SJCRH30 (cell line): ENCODE data around the gene TMEM59L. TPM values are rescaled to one million over a fixed set of nuclear protein-coding genes. Genes with fewer than 3 reads are reported as not detected.
"Not testable (repeated sequence)": the region's sequence is repeated elsewhere in the genome, so short reads cannot be mapped to it uniquely, and the experiment has no call there.

Experiments used
- DNase-seq, 2 experiments: peaks; one replicate each; pipeline ENCODE4 v3.0.0-alpha.2; 2015 to 2020
- H3K27ac ChIP-seq: fragments of 250-450 bp; sonication (Bioruptor Pico); 2 replicates; pipeline ENCODE4 v1.5.1; 2020; ENCODE audit warnings: mild to moderate bottlenecking, moderate library complexity
- H3K27me3 ChIP-seq: fragments of 250-450 bp; sonication (Bioruptor Pico); 2 replicates; pipeline ENCODE4 v1.5.1; 2020; ENCODE audit warnings: mild to moderate bottlenecking, moderate library complexity
- H3K36me3 ChIP-seq: fragments of 250-450 bp; sonication (Bioruptor Pico); 2 replicates; pipeline ENCODE4 v1.5.1; 2020; ENCODE audit warnings: mild to moderate bottlenecking, moderate library complexity
- H3K4me1 ChIP-seq: fragments of 250-450 bp; sonication (Bioruptor Pico); 2 replicates; pipeline ENCODE4 v1.5.1; 2020; ENCODE audit warnings: mild to moderate bottlenecking, moderate library complexity
- H3K4me3 ChIP-seq: fragments of 250-450 bp; sonication (Bioruptor Pico); 2 replicates; pipeline ENCODE4 v1.5.1; 2020; ENCODE audit warnings: mild to moderate bottlenecking, moderate library complexity
- H3K9me3 ChIP-seq: fragments of 250-450 bp; sonication (Bioruptor Pico); replicated peaks from 2 replicates; pipeline ENCODE4 v1.5.1; 2020; ENCODE audit warnings: mild to moderate bottlenecking, moderate library complexity
- total RNA-seq: library from RNA; depleted of rRNA; stranded (reverse); fragments of >200 nt; shearing (Covaris generic); gene quantifications from 2 replicates; pipeline ENCODE4 v1.2.3, GENCODE V29; 2014

Gene TMEM59L
- total RNA-seq, 1 experiment from 2014 or later: not detected

- Histone ChIP-seq H3K27ac (peak overlapping the region; percentile 63; the same call in 1 of the 2 replicates), H3K4me3 (peak overlapping the region; percentile 89), H3K4me1 (peaks cover 5% of the 10 kb centered on the region), H3K9me3 (no peaks in the 10 kb centered on the region), H3K27me3 (no peaks in the 10 kb centered on the region), H3K36me3 (no peaks in the 10 kb centered on the region)
- DNase-seq: peak; percentile 84 to 86
These were observed 23.0 kb upstream of the TMEM59L start for GRCh38 chr19:18589380-18590272.

GRCh38 chr19:18590273-18591272, 22.1 kb upstream of the TMEM59L start:
- DNase-seq: no peak
- H3K36me3 ChIP-seq: no peaks in the 10 kb centered on the region
- H3K4me3 ChIP-seq: peak overlapping the region; percentile 89; the same call in 1 of the 2 replicates
- no peak overlapping the region for H3K27ac ChIP-seq
- H3K4me1 ChIP-seq: peaks cover 9% of the 10 kb centered on the region
- 0 out of 2 replicates have a peak, but pooled peaks cover 4% of the 10 kb centered on the region for H3K27me3 ChIP-seq
- H3K9me3 ChIP-seq: no peaks in the 10 kb centered on the region

GRCh38 chr19:18591735-18592385, 20.8 kb upstream of the TMEM59L start:
- Histone ChIP-seq H3K4me1 (peaks cover 9% of the 10 kb centered on the region), H3K4me3 (no peak overlapping the region), H3K27me3 (0 out of 2 replicates have a peak, but pooled peaks cover 4% of the 10 kb centered on the region), H3K36me3 (no peaks in the 10 kb centered on the region), H3K27ac (no peak overlapping the region), H3K9me3 (no peaks in the 10 kb centered on the region)
- no peak for DNase-seq

GRCh38 chr19:18592732-18593131, 19.9 kb upstream of the TMEM59L start:
- H3K4me3 ChIP-seq, H3K27me3 ChIP-seq: not testable (repeated sequence)

GRCh38 chr19:18593367-18594095, 19.1 kb upstream of the TMEM59L start:
- Histone ChIP-seq H3K9me3 (no peaks in the 10 kb centered on the region), H3K4me3 (no peak overlapping the region), H3K27me3 (0 out of 2 replicates have a peak, but pooled peaks cover 4% of the 10 kb centered on the region), H3K36me3 (no peaks in the 10 kb centered on the region), H3K27ac (no peak overlapping the region), H3K4me1 (peaks cover 9% of the 10 kb centered on the region)
- no peak for DNase-seq

More at GRCh38 chr19:18592732-18593131, 19.9 kb upstream of the TMEM59L start:
- H3K36me3 ChIP-seq, DNase-seq, H3K4me1 ChIP-seq, H3K27ac ChIP-seq, H3K9me3 ChIP-seq: not testable (repeated sequence)

GRCh38 chr19:18594096-18594823, 18.4 kb upstream of the TMEM59L start:
- Histone ChIP-seq H3K36me3 (no peaks in the 10 kb centered on the region), H3K4me1 (peaks cover 9% of the 10 kb centered on the region), H3K4me3 (peak overlapping the region; percentile 33; the same call in 1 of the 2 replicates), H3K27me3 (0 out of 2 replicates have a peak, but pooled peaks cover 4% of the 10 kb centered on the region), H3K9me3 (no peaks in the 10 kb centered on the region), H3K27ac (no peak overlapping the region)
- DNase-seq: peak; percentile 75 to 83

- H3K4me3 ChIP-seq: no peak overlapping the region; the same call in 1 of the 2 replicates
- H3K4me1 ChIP-seq: peaks cover 9% of the 10 kb centered on the region
- H3K36me3 ChIP-seq: no peaks in the 10 kb centered on the region
- no peak for DNase-seq
- H3K9me3 ChIP-seq: no peaks in the 10 kb centered on the region
- H3K27me3 ChIP-seq: 0 out of 2 replicates have a peak, but pooled peaks cover 4% of the 10 kb centered on the region
- no peak overlapping the region for H3K27ac ChIP-seq
These were observed 17.8 kb upstream of the TMEM59L start for GRCh38 chr19:18594824-18595373.

GRCh38 chr19:18595475-18595874, 17.2 kb upstream of the TMEM59L start:
- Histone ChIP-seq H3K36me3 (no peaks in the 10 kb centered on the region), H3K27ac (no peak overlapping the region), H3K27me3 (0 out of 2 replicates have a peak, but pooled peaks cover 4% of the 10 kb centered on the region), H3K4me3 (no peak overlapping the region), H3K4me1 (peaks cover 9% of the 10 kb centered on the region), H3K9me3 (no peaks in the 10 kb centered on the region)
- no peak for DNase-seq

- H3K4me1 ChIP-seq: peaks cover 9% of the 10 kb centered on the region
- no peaks in the 10 kb centered on the region for H3K9me3 ChIP-seq
- H3K27ac ChIP-seq: no peak overlapping the region
- peak; percentile 69 to 70 for DNase-seq
- H3K27me3 ChIP-seq: 0 out of 2 replicates have a peak, but pooled peaks cover 4% of the 10 kb centered on the region
- no peaks in the 10 kb centered on the region for H3K36me3 ChIP-seq
- no peak overlapping the region for H3K4me3 ChIP-seq
These were observed 15.9 kb upstream of the TMEM59L start for GRCh38 chr19:18596752-18597157.

GRCh38 chr19:18597809-18598660, 14.6 kb upstream of the TMEM59L start:
- no peak overlapping the region for H3K27ac ChIP-seq
- peaks cover 11% of the 10 kb centered on the region for H3K4me1 ChIP-seq
- no peaks in the 10 kb centered on the region for H3K36me3 ChIP-seq
- H3K27me3 ChIP-seq: 0 out of 2 replicates have a peak, but pooled peaks cover 6% of the 10 kb centered on the region
- DNase-seq: no peak
- no peak overlapping the region for H3K4me3 ChIP-seq
- H3K9me3 ChIP-seq: no peaks in the 10 kb centered on the region

GRCh38 chr19:18599485-18599884, 13.2 kb upstream of the TMEM59L start:
- Histone ChIP-seq H3K4me1 (peaks cover 15% of the 10 kb centered on the region), H3K36me3 (no peaks in the 10 kb centered on the region), H3K27me3 (0 out of 2 replicates have a peak, but pooled peaks cover 6% of the 10 kb centered on the region), H3K9me3 (no peaks in the 10 kb centered on the region), H3K4me3 (no peak overlapping the region), H3K27ac (no peak overlapping the region)
- no peak for DNase-seq
